Prostate gland (tissue), 2 donors: ENCODE measurements around the gene MAPK8IP1.

ENCODE experiments used
- POLR2A ChIP-seq: fragments of 450-650 bp; IDR thresholded peaks from one replicate; pipeline ENCODE4 v1.6.1; 2016; ENCODE audit warnings: antibody characterized with exemption, mild to moderate bottlenecking
- TF ChIP-seq, protein P1 (sequence below), 4 experiments: fragments of 200-600 bp in 2 of 4; fragments of 450-650 bp in 2 of 4; sonication (generic) in 2 of 4; IDR thresholded peaks; 1 replicate in 3 of 4; 2 replicates in 1 of 4; pipeline ENCODE4 v1.5.1; 2016 to 2019; ENCODE audit warnings: antibody characterized with exemption in 4 of 4, mild to moderate bottlenecking in 2 of 4, moderate library complexity in 2 of 4

DNA sequence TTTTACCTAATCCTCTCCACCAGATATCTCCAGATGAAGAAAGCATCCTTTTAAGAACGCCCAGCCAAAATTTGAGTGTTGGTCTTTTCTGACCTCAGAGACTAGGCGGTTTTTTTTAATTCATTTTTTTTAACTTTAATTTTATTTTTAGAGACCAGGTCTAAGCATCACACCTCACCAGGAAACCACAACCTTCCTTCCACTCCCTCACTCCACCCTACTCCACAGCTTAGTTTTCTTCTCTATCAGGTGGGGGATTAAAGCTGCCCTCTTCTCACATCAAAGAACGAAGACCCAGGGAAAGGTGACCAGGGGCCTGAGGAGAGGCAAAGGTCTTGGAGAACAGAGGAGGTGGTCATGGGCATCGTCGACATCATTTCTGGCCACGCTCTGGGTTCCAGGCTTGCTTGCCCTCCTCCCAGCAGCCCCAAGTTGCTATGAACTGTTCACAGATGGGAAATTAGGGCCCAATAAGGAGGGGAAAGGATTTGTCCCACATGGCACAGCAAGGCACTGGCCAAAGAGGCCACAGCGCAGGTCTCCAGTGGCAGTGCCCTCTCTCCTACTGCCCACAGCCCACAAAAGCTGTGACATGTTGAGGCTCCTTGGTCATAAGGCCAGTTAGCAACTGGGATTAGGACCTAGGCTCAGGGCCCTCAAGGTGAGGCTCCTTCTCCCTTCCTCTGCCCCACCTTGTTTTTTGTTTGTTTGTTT lies 33.7 kb downstream of the MAPK8IP1 start:
- TF ChIP-seq, protein P1, sequence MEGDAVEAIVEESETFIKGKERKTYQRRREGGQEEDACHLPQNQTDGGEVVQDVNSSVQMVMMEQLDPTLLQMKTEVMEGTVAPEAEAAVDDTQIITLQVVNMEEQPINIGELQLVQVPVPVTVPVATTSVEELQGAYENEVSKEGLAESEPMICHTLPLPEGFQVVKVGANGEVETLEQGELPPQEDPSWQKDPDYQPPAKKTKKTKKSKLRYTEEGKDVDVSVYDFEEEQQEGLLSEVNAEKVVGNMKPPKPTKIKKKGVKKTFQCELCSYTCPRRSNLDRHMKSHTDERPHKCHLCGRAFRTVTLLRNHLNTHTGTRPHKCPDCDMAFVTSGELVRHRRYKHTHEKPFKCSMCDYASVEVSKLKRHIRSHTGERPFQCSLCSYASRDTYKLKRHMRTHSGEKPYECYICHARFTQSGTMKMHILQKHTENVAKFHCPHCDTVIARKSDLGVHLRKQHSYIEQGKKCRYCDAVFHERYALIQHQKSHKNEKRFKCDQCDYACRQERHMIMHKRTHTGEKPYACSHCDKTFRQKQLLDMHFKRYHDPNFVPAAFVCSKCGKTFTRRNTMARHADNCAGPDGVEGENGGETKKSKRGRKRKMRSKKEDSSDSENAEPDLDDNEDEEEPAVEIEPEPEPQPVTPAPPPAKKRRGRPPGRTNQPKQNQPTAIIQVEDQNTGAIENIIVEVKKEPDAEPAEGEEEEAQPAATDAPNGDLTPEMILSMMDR (IDR thresholded peaks at IDR 0.05), result no peak
- no peak for TF ChIP-seq POLR2A
